Activated CD8-positive, alpha-beta T cell treated with anti-CD3 and anti-CD28 coated beads for 36 hours (primary cell): ENCODE results near the gene EFCAB6. TPM values are rescaled to one million over a fixed set of nuclear protein-coding genes. Genes with fewer than 3 reads are reported as not detected.

ENCODE experiments used
- ATAC-seq: fragments of 200-7000 bp; cut with Tn5 transposase; one replicate; pipeline ENCODE4 v1.10.0; 2021; ENCODE audit warnings: mild to moderate bottlenecking, moderate library complexity
- CTCF ChIA-PET: fragments of 350-600 bp; sonication (Branson Sonifier 250); formaldehyde crosslinking; loops from one replicate; lab custom pipeline; 2021; ENCODE audit warnings: antibody characterized with exemption; lab: Charles Lee
- POLR2A ChIA-PET: fragments of 350-600 bp; sonication (Branson Sonifier 250); formaldehyde crosslinking; loops from one replicate; lab custom pipeline; 2021; ENCODE audit warnings: antibody characterized with exemption; lab: Charles Lee
- DNase-seq: peaks from one replicate; pipeline ENCODE4 v3.0.0-alpha.2; 2020
- H3K27ac Mint-ChIP-seq: one replicate; pipeline ENCODE4 v1.8.0; 2021; ENCODE audit warnings: mild to moderate bottlenecking, mixed read lengths
- H3K27me3 Mint-ChIP-seq: one replicate; pipeline ENCODE4 v1.8.0; 2021; ENCODE audit warnings: mixed read lengths
- H3K36me3 Mint-ChIP-seq: one replicate; pipeline ENCODE4 v1.8.0; 2021; ENCODE audit warnings: low read depth, mixed read lengths
- H3K4me1 Mint-ChIP-seq: one replicate; pipeline ENCODE4 v1.8.0; 2021; ENCODE audit warnings: low read depth, mixed read lengths
- H3K4me3 Mint-ChIP-seq: one replicate; pipeline ENCODE4 v1.8.0; 2021; ENCODE audit warnings: mild to moderate bottlenecking, moderate library complexity, mixed read lengths
- H3K9me3 Mint-ChIP-seq: one replicate; pipeline ENCODE4 v1.8.0; 2021; ENCODE audit warnings: mixed read lengths
- CTCF ChIP-seq: fragments of 200-600 bp; IDR thresholded peaks from one replicate; pipeline ENCODE4 v1.8.0; 2022; ENCODE audit warnings: antibody characterized with exemption, mild to moderate bottlenecking
- intact Hi-C: fragments of 100-400 bp; cut with micrococcal nuclease; formaldehyde crosslinking; loops from one replicate; pipeline ENCODE4 v1.10.0; 2022
- total RNA-seq, 2 experiments: library from RNA; stranded (reverse); gene quantifications; one replicate each; pipeline ENCODE4 v1.2.3, GENCODE V29; 2021

The EFCAB6 gene
- total RNA-seq, 2 experiments from 2014 or later: 0.16 to 0.29 TPM

- Mint-ChIP-seq H3K27me3 (peaks cover 12% of the 10 kb centered on the region), H3K36me3 (no peaks in the 10 kb centered on the region), H3K4me3 (no peak overlapping the region), H3K4me1 (no peaks in the 10 kb centered on the region), H3K27ac (no peak overlapping the region), H3K9me3 (peaks cover 7% of the 10 kb centered on the region)
- DNase-seq (no peak), ATAC-seq (no peak)
- TF ChIP-seq CTCF: no peak
- intact Hi-C loops: no loop called here
- ChIA-PET POLR2A (no interaction called here), CTCF (interaction anchor here (0.6 kb wide), 1 partner anchor 153 kb away, joined by 3 read pairs; no protein-coding TSS in a partner anchor)
These were observed 113.7 kb downstream of the EFCAB6 start for GRCh38 chr22:43698403-43698802.

DNA sequence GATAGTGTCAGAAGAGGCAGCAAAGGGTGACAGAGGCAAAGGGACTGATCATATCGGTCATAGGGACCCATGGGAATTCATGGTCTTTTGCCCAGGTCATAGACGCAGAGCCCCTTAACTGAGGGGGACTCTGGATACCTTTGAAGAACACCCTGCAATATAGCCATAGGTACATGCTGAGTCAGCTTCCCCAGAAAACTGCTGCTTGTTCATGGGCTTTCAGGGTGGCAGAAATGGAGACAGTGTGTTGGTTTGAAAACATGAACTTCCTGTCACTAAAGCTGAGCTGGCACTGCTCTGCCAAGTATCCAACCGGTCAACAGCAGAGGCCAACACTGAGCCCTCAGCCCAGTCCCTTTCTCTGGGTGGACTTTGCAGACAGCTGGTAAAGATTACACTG is 114.2 kb downstream of the EFCAB6 start:
- CTCF ChIA-PET: no interaction called here
- no peak for ATAC-seq
- H3K36me3 Mint-ChIP-seq: no peaks in the 10 kb centered on the region
- no peak for TF ChIP-seq CTCF
- H3K4me1 Mint-ChIP-seq: no peaks in the 10 kb centered on the region
- intact Hi-C loops: no loop called here
- H3K27me3 Mint-ChIP-seq: peaks cover 12% of the 10 kb centered on the region
- no peak for DNase-seq
- H3K9me3 Mint-ChIP-seq: peaks cover 3% of the 10 kb centered on the region
- POLR2A ChIA-PET: no interaction called here
- H3K4me3 Mint-ChIP-seq: no peak overlapping the region
- no peak overlapping the region for H3K27ac Mint-ChIP-seq

- Mint-ChIP-seq H3K36me3 (no peaks in the 10 kb centered on the region), H3K27ac (no peak overlapping the region), H3K4me3 (no peak overlapping the region), H3K27me3 (peaks cover 10% of the 10 kb centered on the region), H3K9me3 (no peaks in the 10 kb centered on the region), H3K4me1 (no peaks in the 10 kb centered on the region)
- DNase-seq (no peak), ATAC-seq (no peak)
- ChIA-PET POLR2A (no interaction called here), CTCF (no interaction called here)
- no peak for TF ChIP-seq CTCF
- intact Hi-C loops: no loop called here
These were observed 118.9 kb downstream of the EFCAB6 start for GRCh38 chr22:43693249-43693648.

DNA sequence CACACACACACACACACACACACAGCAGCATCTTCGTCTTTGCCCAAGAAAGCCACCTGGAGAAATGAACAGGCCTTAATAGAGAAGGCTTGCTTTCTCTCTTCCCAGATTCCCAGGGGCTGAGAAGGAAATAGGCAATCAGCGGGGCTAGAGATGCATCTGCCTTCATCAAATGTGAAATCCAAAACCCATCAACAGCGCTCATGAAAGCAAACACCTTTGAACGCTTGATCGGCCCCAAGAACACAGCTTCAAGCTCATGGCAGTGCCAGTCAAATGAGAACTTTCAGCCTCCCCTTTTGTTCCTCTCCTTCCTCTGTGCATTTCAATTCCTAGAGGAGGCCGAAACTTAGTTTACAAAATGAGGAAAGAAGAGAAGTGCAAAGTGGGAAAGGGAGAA is 122.7 kb downstream of the EFCAB6 start:
- DNase-seq (no peak), ATAC-seq (no peak)
- no peaks in the 10 kb centered on the region for H3K36me3 Mint-ChIP-seq
- POLR2A ChIA-PET: no interaction called here
- TF ChIP-seq CTCF: no peak
- no peaks in the 10 kb centered on the region for H3K9me3 Mint-ChIP-seq
- CTCF ChIA-PET: no interaction called here
- H3K27me3 Mint-ChIP-seq: peaks cover 8% of the 10 kb centered on the region
- H3K4me1 Mint-ChIP-seq: no peaks in the 10 kb centered on the region
- no peak overlapping the region for H3K27ac Mint-ChIP-seq
- intact Hi-C loops: no loop called here
- no peak overlapping the region for H3K4me3 Mint-ChIP-seq

DNA sequence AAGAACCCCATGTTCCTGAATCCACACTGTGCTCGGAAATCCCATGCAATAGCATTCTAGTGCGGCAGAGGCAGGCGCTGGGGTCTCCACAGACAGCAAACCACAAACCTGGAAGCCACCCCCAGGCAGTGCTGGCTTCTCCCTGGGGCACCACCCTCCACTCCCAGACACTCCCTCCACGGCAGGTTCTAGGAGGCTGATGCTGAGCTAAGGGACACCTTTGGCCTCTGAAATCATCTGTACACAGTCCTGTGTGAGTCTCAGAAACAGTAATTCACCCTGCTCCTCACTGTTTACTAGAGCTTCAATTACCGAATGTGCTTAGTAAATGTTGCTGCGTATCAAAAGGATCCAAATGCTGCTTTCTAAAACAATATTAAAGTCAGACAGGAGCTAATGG is 129.3 kb downstream of the EFCAB6 start:
- ChIA-PET POLR2A (no interaction called here), CTCF (no interaction called here)
- no peak for ATAC-seq
- no peak for DNase-seq
- Mint-ChIP-seq H3K27ac (no peak overlapping the region), H3K36me3 (no peaks in the 10 kb centered on the region), H3K4me3 (no peak overlapping the region), H3K27me3 (peaks cover 3% of the 10 kb centered on the region), H3K4me1 (no peaks in the 10 kb centered on the region), H3K9me3 (peaks cover 6% of the 10 kb centered on the region)
- intact Hi-C loops: no loop called here
- no peak for TF ChIP-seq CTCF
